GM19239 (cell line): ENCODE measurements around the gene SLK.

Source experiments
- DNase-seq: peaks from one replicate; pipeline ENCODE4 v3.0.0; 2011; ENCODE audit warnings: low spot score; ENCODE audit not compliant: insufficient read length
- FAIRE-seq: peaks from 2 replicates; lab custom pipeline; 2011; peaks lifted over from hg19 to GRCh38; lab: Jason Lieb, UNC

SLK gene

DNA sequence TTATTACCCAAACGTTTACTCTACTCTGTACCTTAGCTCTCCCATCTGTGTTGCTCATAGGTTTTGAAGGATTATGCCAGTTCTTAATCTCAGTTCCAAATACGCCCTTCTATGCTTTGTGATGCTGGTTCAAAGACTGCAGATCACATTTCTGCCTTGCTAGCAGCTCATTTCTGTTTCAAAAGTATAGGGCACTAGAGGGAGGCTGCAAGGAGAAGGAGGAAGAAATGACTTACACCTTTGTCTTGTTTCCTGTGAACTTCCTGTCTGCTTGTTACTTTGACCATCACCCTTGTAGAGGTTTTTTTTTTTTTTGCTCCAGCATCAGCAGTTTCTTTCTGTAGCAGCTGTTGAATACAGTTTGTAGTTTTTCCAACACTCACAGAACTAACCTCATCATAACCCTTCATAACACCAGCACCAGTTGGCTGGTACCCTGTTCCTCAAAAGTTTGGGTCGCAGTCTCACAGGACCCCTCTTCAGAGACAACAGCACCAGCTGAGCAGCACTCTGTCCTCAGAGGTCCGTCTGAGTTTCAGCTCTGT is 16.5 kb downstream of the SLK start:
- DNase-seq (peak; percentile 21), FAIRE-seq (peak; percentile 98)

DNA sequence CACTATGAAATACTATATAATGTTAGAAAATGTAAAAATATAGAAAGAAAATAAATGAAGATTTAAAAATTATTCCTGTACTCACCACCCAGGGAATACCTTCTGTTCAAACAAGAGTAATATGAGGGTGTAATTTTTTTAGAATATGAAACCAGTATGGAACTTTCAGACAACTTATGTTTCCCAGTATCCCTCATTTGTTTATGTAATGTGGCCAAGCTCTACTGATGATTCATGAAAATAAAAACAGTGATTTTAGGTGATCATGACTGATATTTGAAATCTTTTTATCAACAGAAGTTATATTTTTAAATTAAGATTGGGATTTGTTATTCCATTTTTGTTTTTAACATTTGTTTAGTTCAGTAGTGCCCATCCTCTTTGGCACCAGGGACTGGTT is 18.8 kb downstream of the SLK start:
- peak; percentile 52 for FAIRE-seq

DNA sequence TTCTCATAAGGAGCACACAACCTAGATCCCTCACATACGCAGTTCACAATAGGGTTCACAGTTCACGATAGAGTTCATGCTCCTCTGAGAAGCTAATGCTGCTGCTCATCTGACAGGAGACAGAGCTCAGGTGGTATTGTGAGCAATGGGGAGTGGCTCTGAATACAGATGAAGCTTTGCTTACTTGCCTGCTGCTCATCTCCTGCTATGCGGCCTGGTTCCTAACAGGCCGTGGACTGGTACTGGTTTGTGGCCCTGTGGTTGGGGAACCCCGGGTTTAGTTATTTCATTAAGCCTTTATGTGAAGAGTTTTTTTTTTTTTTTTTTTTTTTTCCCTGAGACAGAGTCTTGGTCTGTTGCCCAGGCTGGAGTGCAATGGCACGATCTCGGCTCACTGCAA is 19.4 kb downstream of the SLK start:
- FAIRE-seq (peak; percentile 23), DNase-seq (no peak)

More for the DNA sequence above, 18.8 kb downstream of the SLK start:
- no peak for DNase-seq

DNA sequence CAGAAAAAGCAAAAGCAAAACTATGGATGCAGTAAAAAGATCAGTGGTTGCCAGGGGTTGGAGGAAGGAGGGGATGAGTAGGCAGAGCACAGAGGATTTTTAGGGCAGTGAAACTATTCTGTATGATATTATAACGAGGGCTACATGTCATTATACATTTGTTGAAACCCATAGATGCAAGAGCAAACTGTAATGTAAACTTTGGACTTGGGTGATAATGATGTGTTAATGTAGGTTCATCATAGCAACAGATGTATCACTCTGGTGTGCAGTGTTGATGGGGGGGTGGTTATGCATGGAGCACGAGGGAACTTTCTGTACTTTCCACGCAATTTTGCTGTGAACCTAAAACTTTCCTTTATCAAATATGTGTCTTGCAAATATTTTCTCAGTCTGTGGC is 23.2 kb downstream of the SLK start:
- FAIRE-seq (no peak), DNase-seq (no peak)

DNA sequence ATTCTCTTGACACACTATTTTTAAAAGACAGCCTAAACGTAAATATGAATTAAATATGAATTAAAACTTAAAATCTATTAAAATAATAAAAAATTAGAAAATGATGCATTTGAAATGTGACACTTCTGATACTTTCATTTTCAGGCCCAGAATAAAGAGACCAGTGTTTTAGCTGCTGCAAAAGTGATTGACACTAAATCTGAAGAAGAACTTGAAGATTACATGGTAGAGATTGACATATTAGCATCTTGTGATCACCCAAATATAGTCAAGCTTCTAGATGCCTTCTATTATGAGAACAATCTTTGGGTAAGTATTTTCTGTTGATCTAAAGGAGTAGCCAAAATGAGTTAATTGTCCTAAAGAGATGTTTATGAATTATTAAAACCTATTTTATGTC is 23.6 kb downstream of the SLK start:
- FAIRE-seq: peak; percentile 61
- no peak for DNase-seq

DNA sequence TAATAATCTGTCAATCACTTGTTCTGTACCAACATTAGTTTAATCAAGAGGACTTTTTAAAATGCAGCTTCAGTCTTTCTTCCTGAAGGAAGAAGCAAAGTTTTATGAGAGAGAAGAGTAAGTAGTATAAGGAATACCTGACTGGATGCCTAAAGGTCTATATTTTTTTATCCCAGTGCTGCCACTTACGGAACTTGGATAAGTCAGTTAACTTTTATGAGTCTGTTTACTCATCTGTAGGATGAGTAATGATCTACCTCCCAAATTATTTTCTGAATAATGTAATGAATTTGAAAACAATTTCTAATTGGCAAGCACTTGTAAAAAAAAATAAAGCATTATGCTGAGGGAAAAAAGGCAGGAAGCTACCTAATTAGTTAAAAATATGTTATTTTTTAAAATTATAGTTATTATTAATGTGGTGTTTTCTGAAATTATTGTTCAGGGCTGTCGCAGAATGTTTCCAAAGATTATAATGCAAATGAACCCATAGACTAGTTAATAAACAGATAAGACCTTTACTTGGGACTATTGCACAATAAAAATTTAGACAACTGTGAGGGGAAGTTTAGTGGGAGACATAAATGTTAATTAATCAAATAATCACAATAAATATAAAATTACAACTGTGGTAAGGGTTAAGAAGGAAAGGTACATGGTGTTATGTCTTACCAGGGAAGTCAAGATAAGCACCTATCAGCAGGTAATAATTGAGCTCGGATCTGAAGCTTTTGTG is 24.6 kb downstream of the SLK start:
- peak; percentile 59 for FAIRE-seq
- DNase-seq: no peak

DNA sequence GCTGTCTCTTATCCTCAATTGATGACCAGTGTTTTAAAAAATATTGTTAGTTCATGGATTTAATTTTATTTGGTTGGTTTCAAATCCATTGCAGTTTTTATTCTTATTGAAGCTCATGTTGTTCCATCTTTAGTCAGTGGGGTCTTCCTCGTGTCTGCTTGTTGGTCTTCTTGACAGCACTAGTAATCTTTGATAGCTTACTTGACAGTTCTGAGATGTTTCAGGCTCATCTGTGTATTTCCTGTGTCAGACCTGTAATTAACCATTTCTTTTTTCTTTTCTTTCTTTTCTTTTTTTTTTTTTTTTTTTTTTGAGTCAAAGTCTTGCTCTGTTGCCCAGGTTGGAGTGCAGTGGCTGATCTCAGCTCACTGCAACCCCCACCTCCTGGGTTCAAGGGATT is 28.2 kb downstream of the SLK start:
- DNase-seq (no peak), FAIRE-seq (no peak)

DNA sequence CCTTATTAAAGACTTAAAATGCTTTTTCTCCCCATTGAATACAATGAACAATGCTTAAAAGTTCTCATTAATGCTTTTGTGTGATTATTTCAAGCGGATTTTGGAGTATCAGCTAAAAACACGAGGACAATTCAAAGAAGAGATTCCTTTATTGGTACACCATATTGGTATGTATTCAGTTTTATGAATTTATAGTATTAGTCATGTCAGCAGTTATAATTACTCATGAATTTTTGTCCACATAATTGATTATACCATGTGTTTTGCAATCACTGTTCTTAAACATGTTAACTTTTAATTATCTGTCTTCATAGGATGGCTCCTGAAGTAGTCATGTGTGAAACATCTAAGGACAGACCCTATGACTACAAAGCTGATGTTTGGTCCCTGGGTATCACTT is 31.9 kb downstream of the SLK start:
- no peak for DNase-seq
- no peak for FAIRE-seq

DNA sequence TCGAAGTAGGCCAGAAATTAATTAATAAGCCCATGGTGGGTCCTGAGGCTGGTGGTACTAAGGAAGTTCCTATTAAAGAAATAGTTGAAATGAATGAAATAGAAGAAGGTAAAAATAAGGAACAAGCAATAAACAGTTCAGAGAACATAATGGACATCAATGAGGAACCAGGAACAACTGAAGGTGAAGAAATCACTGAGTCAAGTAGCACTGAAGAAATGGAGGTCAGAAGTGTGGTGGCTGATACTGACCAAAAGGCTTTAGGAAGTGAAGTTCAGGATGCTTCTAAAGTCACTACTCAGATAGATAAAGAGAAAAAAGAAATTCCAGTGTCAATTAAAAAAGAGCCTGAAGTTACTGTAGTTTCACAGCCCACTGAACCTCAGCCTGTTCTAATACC is 36.0 kb downstream of the SLK start:
- DNase-seq (no peak), FAIRE-seq (no peak)

DNA sequence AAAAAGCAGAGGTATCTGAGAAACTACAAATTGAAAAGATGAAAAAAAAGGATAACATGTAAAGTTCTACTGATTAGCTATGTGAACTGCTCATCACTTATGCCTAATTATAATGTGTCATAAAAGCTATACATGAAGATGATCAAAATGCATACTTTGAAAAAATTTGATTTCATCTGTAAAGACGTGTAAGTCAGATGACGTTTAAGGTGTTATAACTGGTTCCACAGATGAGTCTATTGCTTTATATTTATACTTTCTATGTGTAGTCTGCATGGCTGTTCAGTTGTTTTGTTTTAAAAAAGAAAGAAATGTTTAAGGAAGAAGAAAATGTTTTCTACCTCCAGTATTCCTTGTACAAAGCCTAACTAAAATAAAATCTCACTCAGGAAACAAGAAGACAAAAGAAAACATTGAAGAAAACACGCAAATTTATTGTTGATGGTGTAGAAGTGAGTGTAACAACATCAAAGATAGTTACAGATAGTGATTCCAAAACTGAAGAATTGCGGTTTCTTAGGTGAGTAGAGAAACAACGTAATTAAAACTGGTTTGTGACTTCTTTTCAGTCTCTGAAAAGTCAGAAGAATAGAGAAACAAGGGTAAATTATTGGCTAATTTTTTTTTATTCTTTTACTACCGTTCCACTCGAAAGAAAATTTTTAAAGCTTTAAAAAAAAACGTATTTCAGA is 38.4 kb downstream of the SLK start:
- FAIRE-seq (no peak), DNase-seq (no peak)

DNA sequence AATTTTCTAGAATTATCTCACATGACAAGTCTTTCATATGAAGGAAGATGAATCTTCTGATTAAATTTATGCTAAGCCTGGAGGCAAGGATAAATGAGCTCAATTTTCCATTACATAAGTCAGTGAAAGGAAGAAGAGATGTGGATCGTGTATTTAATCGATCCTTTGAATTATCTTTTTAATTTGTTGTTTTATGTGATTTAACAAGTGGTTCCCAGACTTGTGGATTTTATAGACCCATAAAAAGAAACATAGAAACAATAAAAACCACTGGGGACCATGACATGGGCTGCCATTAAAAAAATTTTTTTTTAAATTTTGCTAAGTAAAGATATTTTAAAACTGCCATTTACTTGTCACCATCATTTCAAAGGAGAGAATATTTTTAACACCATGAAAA is 45.0 kb downstream of the SLK start:
- FAIRE-seq (no peak), DNase-seq (no peak)

DNA sequence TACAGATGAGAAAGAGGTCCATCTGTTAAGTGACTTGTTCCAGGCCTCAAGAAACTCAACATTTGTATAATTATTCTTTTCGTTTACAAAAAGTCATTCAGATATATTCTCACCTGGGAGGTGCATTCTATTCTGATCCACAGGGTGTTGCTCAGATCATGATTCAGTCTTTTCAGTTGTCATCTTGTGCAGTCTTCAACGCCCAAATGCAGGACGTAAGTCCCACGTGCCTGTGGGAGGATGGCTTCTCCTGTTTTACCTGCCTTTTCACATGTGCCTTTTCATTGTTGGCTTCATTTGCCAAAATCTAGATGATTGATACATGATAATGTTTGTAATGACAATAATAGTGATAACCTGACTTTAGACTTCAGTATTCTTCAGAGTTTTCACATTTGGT is 46.5 kb downstream of the SLK start:
- DNase-seq: no peak
- FAIRE-seq: peak; percentile 39

DNA sequence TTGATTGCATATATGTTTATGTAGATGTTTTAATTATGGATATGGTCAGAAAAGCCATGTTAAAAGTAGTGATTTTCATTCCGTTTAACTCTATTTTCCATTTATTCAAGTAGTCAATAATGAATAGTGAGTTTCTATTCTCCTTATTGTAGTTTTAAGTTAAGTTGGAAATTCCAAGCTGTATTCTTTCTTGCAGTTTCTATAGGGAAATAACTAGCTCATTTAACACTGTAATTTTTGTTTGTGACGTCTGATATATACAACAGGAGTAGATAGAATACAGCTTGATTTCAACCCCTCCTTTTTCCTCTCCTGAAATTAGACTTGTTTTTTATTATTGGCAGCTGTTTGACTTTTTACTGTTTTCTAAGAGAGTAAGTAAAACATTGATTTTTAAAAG is 47.2 kb downstream of the SLK start:
- no peak for FAIRE-seq
- no peak for DNase-seq

DNA sequence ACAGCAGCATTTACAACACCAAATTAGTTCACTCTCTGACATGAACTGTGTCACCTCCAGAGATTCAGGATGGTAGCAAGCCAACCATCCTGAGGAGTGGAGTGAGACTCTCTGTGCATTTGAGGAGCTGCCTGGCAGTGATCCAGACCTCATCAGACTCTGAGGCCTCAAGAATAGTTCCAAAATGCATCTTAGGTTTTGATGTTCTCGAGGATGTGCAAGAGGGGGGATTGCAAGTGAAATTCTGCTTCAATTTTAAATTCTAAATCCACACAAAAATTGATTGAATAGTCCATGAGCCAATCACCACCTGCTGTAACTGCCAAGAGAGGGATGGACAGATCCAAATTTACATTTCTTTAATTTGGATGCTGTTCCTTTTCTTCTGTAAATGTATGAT is 49.7 kb downstream of the SLK start:
- no peak for FAIRE-seq
- DNase-seq: no peak

DNA sequence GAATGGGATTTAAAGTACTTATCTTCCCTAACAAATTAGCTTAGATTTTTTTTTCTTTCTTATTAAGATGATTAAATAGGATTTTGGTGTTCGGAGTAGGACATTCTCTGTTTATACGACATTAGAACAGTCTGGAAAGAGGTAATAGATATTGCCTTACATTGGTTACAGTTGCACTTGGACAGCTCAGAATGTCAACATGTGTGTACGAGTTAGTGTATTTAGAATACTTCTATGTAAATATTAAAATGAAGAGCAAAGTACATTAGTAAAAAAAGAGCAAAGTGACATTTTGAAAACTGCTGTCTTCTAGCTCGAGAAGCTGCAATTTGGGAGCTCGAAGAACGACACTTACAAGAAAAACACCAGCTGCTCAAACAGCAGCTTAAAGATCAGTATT is 51.5 kb downstream of the SLK start:
- FAIRE-seq: peak; percentile 64
- DNase-seq: no peak

DNA sequence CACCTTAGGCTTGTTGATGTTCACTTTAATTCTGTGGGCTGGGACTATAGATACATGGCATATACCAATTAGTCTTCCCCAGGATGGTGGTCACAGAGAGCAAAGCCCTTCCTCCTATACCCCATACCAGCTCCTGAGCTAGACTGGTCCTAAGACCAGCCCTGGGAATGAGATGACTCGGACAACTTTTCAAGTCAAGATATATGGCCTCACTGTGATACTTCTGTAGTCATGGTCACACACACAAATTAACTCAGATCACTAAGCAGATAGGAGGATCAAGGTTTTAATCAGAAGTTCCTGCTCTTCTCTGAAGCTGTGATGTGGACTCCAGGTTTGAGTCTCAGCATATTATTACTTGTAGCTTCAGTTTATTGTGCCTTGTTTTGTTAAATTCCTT is 53.1 kb downstream of the SLK start:
- DNase-seq: no peak
- no peak for FAIRE-seq

DNA sequence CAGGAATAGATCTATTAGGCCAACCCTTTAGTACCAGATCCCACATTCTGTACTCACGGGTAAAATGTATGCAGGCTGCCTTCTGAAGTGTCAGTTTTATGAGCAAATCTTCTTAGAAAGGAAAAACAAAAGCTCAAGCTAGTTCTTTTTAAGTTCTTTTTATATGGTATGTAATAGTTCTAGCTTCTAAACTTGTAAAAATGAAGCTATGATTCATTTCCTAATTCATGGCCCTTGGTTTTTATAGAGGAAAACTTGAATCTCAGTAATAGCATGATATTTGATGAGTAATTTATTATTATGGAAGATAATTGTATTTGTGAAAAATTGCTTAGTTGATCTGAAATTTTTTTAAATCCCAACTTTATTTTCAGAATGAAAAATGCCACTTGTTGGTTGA is 54.3 kb downstream of the SLK start:
- no peak for DNase-seq
- no peak for FAIRE-seq

DNA sequence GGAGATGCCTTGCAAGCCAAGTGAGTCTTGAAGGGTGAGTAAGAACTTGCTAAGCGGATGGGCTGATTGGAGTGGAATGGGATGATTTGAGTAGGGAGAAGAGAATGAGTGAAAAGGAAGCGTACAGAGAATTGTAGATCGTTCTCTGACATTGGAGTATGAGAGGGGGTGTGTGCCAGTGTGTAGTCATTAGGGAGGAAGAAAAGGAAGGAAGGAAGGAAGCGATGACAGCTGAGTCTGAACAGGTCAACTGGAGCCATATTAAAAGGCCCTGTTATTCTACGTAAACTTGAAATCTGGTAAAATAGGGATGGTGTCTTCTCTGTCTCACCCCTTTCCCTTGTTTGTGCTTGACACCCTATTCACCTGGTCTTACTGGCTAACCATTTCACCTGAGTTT is 55.1 kb downstream of the SLK start:
- FAIRE-seq (no peak), DNase-seq (no peak)

DNA sequence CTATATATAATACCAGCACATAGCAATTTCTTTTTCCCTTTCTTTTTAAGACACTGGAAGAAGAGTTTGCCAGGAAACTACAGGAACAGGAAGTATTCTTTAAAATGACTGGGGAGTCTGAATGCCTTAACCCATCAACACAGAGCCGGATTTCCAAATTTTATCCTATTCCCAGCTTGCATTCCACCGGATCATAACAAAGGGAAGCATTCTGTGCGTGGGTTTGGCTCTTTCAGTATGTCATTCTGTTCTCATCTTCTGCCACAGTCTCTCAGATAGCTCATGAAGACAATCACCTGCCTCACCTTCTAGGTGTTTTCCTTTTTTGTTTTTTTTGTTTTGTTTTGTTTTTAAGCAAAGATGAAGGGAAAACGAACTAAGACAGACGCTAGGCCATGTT is 58.6 kb downstream of the SLK start:
- DNase-seq: no peak
- FAIRE-seq: no peak

DNA sequence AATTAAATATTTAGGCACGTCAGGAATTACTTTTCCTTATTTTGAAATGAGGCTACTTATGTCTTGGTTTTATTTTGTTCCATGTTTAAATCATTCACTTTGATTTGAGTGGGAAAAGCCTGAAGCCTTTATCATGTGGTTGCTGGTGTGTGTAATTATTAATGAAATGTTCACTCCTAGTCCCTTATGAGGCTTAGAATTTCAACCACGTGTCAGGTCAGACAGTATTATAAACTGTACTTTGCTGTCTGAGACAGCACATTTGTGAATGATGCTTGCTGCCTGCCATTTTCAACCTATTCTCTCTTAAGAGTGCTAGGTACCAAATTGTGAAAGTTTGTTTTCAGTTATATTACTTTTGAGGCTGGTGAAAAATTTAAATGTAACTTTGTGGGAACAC is 59.8 kb downstream of the SLK start:
- FAIRE-seq (peak; percentile 83), DNase-seq (no peak)

DNA sequence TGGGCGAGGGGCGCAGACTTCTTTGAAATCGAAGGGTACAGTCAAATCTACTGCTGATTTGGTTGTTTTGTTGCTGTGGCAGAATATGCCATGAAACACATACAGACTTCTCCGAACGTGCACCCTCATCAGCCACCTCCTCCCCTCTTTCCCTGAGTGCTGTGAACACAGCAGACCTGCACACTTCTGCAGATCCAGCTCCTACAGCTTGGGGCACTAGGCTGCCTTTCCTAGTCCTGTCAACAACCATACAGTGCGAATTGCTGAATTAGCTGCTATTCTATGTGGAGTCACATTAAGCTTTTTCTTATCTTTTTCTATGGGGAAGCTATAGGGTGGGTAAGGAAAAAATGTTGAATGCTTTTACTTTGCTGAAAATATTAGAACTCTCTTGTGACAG is 61.2 kb downstream of the SLK start:
- no peak for DNase-seq

More for the DNA sequence above, 61.2 kb downstream of the SLK start:
- no peak for FAIRE-seq
